ES-I3 (cell line): ENCODE data around the gene HADH.
"Not testable (repeated sequence)": the region's sequence is repeated elsewhere in the genome, so short reads cannot be mapped to it uniquely, and the experiment has no call there.

Experiments
- H3K36me3 ChIP-seq: 2 replicates; pipeline ENCODE4 v1.6.1; 2013; ENCODE audit warnings: mild to moderate bottlenecking, low read length, control low read depth, moderate library complexity; ENCODE audit not compliant: insufficient read depth
- H3K4me1 ChIP-seq: 2 replicates; pipeline ENCODE4 v1.6.1; 2013; ENCODE audit warnings: mild to moderate bottlenecking, control low read depth, low read length; ENCODE audit not compliant: insufficient read depth
- H3K9ac ChIP-seq: 2 replicates; pipeline ENCODE4 v1.6.1; 2013; ENCODE audit warnings: low read depth, mild to moderate bottlenecking, low read length, moderate library complexity
- H3K9me3 ChIP-seq: 2 replicates; pipeline ENCODE4 v1.6.1; 2013; ENCODE audit warnings: mild to moderate bottlenecking, low read length, moderate library complexity; ENCODE audit not compliant: control insufficient read depth, insufficient read depth

Gene HADH

DNA sequence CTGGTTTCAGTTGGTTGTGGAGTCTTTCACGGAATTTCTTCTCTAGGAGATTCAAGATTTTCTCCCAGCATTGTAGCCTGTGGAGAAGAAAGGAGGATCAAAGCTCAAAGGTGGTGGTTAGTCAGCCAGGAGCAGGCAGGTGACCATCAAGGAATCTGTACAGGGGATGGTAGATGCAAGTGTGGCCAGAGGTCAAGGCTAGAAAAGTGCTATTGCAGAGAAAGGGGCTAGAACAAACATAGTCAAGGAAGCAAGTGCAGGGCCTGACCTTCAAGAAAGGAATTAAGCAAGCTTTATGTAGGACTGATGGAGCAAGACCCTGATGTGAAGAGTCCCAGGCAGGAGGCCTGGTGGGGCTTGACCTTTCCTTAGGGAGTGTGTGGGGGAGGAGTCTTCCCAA is 16.1 kb downstream of the HADH start:
- no peak overlapping the region for H3K9ac ChIP-seq
- H3K36me3 ChIP-seq, result peaks cover 3% of the 10 kb centered on the region; the same call in 1 of the 2 replicates
- peaks cover 7% of the 10 kb centered on the region for H3K9me3 ChIP-seq
- no peaks in the 10 kb centered on the region for H3K4me1 ChIP-seq

GRCh38 chr4:108006361-108006760 is 16.7 kb downstream of the HADH start:
- H3K36me3 ChIP-seq, result peaks cover 6% of the 10 kb centered on the region
- peaks cover 7% of the 10 kb centered on the region for H3K9me3 ChIP-seq
- no peak overlapping the region for H3K9ac ChIP-seq
- H3K4me1 ChIP-seq, result no peaks in the 10 kb centered on the region

GRCh38 chr4:108007984-108008383 is 18.3 kb downstream of the HADH start:
- H3K4me1 ChIP-seq, result no peaks in the 10 kb centered on the region
- H3K36me3 ChIP-seq, result peaks cover 10% of the 10 kb centered on the region
- H3K9ac ChIP-seq, result no peak overlapping the region
- no peaks in the 10 kb centered on the region; the same call in 1 of the 2 replicates for H3K9me3 ChIP-seq

- H3K9ac ChIP-seq, result no peak overlapping the region
- no peaks in the 10 kb centered on the region for H3K4me1 ChIP-seq
Measured at GRCh38 chr4:108008721-108009120, 19.0 kb downstream of the HADH start.

DNA sequence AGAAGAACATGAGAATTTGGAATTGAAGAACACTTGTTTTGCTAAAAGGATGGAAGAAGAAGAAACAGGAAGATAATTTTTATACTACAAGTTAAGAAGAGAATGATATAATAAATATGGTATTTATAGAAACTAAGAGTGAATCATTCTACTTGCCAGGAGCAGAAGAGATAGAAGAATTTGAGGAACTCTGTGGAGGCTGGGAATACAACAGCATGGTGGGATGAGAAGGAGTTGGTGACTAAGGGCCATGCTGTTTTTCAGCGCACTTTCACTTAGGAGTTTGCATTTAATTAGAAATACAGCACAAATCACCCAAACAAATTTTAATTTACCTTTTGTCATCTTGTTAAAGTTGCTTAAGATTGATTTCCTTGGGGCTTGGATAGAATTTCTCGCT is 20.5 kb downstream of the HADH start:
- Histone ChIP-seq H3K4me1 (no peaks in the 10 kb centered on the region), H3K36me3 (peaks cover 10% of the 10 kb centered on the region), H3K9me3 (no peaks in the 10 kb centered on the region; the same call in 1 of the 2 replicates), H3K9ac (no peak overlapping the region)

More at GRCh38 chr4:108008721-108009120, 19.0 kb downstream of the HADH start:
- Histone ChIP-seq H3K9me3 (no peaks in the 10 kb centered on the region; the same call in 1 of the 2 replicates), H3K36me3 (peaks cover 10% of the 10 kb centered on the region)

DNA sequence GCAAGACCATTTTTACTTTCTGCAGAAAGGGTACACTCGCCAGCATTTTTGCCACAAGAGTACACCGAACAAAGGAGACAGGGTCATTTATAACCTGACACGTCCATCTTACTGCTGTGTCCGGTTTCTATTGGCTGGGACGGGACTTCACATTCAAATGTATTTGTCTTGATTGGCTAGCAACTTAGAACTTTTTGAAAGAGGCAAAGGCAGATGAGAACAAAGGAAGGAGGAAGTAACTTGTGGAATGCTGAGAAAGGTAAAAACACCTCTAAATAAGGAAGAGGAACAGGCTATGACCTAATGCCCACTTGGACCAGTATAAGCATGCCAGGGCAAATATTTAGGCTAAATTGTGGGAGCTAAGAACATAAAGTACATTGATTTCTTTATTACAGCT is 22.7 kb downstream of the HADH start:
- not testable (repeated sequence) for H3K36me3 ChIP-seq, H3K9ac ChIP-seq, H3K9me3 ChIP-seq, H3K4me1 ChIP-seq

DNA sequence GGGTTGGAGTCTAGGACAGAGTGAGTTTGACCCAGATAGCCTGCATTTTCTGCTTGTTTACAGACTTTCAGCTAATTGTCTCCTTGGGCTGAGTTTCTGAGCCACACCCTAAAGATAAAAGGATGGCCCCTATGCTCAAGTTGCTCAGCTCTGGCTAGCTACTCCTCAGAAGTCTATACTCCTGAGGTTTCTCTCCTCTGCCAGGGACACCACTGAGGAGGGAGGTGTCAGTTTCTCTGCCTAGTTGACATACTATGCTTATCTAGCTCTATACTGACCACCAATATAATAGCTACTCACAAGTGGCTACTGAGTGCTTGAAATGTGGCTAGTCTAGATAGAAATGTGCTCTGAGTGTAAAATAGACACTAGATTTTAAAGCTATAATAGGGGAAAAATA is 23.6 kb downstream of the HADH start:
- peaks cover 10% of the 10 kb centered on the region for H3K36me3 ChIP-seq
- H3K9me3 ChIP-seq, result no peaks in the 10 kb centered on the region; the same call in 1 of the 2 replicates
- H3K9ac ChIP-seq, result no peak overlapping the region
- H3K4me1 ChIP-seq, result no peaks in the 10 kb centered on the region

- Histone ChIP-seq H3K36me3 (peaks cover 10% of the 10 kb centered on the region), H3K4me1 (no peaks in the 10 kb centered on the region), H3K9me3 (no peaks in the 10 kb centered on the region; the same call in 1 of the 2 replicates), H3K9ac (no peak overlapping the region)
Measured at GRCh38 chr4:108013955-108014354, 24.3 kb downstream of the HADH start.

- Histone ChIP-seq H3K9ac (no peak overlapping the region), H3K9me3 (no peaks in the 10 kb centered on the region), H3K36me3 (peaks cover 2% of the 10 kb centered on the region), H3K4me1 (peaks cover 9% of the 10 kb centered on the region; the same call in 1 of the 2 replicates)
Measured at GRCh38 chr4:108018040-108018883, 28.6 kb downstream of the HADH start.

- H3K9me3 ChIP-seq, result no peaks in the 10 kb centered on the region
- peaks cover 6% of the 10 kb centered on the region for H3K36me3 ChIP-seq
- H3K4me1 ChIP-seq, result peaks cover 9% of the 10 kb centered on the region; the same call in 1 of the 2 replicates
- no peak overlapping the region for H3K9ac ChIP-seq
Measured at GRCh38 chr4:108018884-108019187, 29.1 kb downstream of the HADH start.

DNA sequence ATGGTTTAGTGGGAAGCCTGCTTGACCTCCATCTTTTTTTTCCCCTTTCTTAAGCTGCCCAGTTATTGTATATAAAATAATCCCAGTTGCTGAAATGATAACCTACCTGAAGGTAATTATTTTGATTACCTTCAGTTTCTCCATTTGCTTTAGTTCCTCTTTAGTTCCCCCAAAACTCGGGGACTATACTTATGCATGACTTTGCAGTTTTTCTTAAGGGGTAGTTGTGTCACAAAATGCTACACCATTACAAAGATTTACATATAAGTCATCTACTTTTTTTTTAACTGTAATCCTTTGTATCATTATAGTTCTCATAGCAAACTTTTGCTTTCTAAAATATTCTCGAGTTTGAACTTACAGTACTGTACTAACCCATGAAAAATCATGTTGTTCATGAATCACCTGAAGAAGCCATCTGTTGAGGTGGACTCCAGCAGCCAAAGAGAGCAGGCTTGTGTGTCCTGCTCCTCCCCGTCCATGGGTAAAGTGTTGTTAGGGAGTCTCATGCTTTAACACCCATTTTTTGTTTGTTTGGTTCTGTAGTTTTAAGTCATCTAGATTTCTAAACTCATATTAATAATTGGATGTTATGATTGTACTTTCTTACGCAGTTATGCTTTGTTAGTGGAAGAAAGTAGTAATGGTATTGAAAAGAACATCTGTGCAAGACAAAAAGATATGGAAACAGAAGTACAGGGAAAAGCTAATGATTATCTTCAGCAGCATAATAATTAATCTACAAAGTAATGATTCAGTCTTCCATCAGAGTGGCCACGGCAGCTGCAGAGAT is 34.6 kb downstream of the HADH start:
- no peaks in the 10 kb centered on the region for H3K9me3 ChIP-seq
- peaks cover 8% of the 10 kb centered on the region for H3K36me3 ChIP-seq
- no peak overlapping the region for H3K9ac ChIP-seq
- peaks cover 9% of the 10 kb centered on the region; the same call in 1 of the 2 replicates for H3K4me1 ChIP-seq

GRCh38 chr4:108024878-108025165 is 35.1 kb downstream of the HADH start:
- peaks cover 9% of the 10 kb centered on the region; the same call in 1 of the 2 replicates for H3K4me1 ChIP-seq
- H3K9me3 ChIP-seq, result no peaks in the 10 kb centered on the region
- peaks cover 8% of the 10 kb centered on the region; the same call in 1 of the 2 replicates for H3K36me3 ChIP-seq
- H3K9ac ChIP-seq, result no peak overlapping the region

- no peaks in the 10 kb centered on the region for H3K9me3 ChIP-seq
- H3K4me1 ChIP-seq, result no peaks in the 10 kb centered on the region
- H3K9ac ChIP-seq, result no peak overlapping the region
- H3K36me3 ChIP-seq, result peaks cover 4% of the 10 kb centered on the region; the same call in 1 of the 2 replicates
Measured at GRCh38 chr4:108029016-108029720, 39.5 kb downstream of the HADH start.

DNA sequence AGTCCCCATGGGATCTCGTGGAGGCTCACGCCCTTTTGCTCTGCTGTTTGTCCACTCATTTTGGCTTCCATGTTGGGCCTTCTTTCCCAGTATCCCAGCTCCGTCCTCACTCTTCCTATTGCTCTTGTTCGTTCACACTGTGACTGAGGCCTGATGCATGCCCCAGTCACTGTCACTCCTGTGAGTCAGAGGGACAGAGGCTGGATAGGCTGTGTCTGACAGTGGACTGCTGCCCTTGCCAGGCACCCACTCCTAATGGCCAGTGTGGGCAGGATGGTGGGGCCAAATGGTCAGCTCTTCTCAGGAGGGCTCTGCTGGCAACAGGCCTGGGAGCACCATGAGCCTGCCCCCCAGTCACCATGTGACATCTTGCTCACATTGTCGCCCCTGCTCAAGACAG is 40.0 kb downstream of the HADH start:
- no peaks in the 10 kb centered on the region for H3K4me1 ChIP-seq
- no peaks in the 10 kb centered on the region for H3K9me3 ChIP-seq
- H3K36me3 ChIP-seq, result peaks cover 10% of the 10 kb centered on the region; the same call in 1 of the 2 replicates
- no peak overlapping the region for H3K9ac ChIP-seq
